GM06990 (cell line): ENCODE measurements around the gene BABAM2.

Experiments
- DNase-seq: peaks from one replicate; pipeline ENCODE4 v3.0.0-alpha.2; 2011; ENCODE audit not compliant: insufficient read length; ENCODE audit errors: extremely low read depth
- H3K27me3 ChIP-seq: replicated peaks from 2 replicates; pipeline ENCODE4 v1.6.0; 2011; ENCODE audit warnings: low read length; ENCODE audit not compliant: control insufficient read depth, insufficient read depth
- H3K36me3 ChIP-seq: 2 replicates; pipeline ENCODE4 v1.5.1; 2011; ENCODE audit warnings: low read length; ENCODE audit not compliant: control insufficient read depth, insufficient read depth
- H3K4me3 ChIP-seq: replicated peaks from 2 replicates; pipeline ENCODE4 v1.5.1; 2011; ENCODE audit warnings: low read depth, mild to moderate bottlenecking, control low read depth, low read length
- TF ChIP-seq, protein P1 (sequence below): IDR thresholded peaks from 2 replicates; pipeline ENCODE4 v1.5.1; 2011; ENCODE audit warnings: low read length, control low read depth, mild to moderate bottlenecking, inconsistent platforms; ENCODE audit not compliant: insufficient read depth, poor library complexity, severe bottlenecking

BABAM2 gene

DNA sequence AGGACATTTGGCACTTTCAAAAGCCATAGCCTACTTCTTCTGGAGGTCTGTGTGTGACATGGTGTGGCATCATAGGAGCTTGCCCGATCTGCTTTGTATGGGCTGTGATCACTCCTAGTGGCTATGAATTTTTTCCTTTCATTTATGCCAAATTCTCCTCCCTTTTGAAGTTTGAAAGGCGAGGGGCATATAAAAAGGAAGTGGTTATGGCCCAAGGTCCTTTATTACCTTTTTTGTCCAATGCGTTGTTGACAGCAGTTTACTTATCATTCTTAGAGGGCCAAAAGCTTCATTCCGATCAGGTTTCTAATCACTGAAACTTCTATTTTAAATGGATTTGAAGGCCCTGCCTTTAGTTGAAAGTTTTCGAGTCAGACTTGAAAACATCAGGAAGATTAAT lies 277.8 kb downstream of the BABAM2 start:
- no peak for DNase-seq
- no peak overlapping the region for H3K4me3 ChIP-seq
- TF ChIP-seq, protein P1, sequence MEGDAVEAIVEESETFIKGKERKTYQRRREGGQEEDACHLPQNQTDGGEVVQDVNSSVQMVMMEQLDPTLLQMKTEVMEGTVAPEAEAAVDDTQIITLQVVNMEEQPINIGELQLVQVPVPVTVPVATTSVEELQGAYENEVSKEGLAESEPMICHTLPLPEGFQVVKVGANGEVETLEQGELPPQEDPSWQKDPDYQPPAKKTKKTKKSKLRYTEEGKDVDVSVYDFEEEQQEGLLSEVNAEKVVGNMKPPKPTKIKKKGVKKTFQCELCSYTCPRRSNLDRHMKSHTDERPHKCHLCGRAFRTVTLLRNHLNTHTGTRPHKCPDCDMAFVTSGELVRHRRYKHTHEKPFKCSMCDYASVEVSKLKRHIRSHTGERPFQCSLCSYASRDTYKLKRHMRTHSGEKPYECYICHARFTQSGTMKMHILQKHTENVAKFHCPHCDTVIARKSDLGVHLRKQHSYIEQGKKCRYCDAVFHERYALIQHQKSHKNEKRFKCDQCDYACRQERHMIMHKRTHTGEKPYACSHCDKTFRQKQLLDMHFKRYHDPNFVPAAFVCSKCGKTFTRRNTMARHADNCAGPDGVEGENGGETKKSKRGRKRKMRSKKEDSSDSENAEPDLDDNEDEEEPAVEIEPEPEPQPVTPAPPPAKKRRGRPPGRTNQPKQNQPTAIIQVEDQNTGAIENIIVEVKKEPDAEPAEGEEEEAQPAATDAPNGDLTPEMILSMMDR, result no peak
- no peaks in the 10 kb centered on the region for H3K36me3 ChIP-seq
- no peaks in the 10 kb centered on the region for H3K27me3 ChIP-seq

DNA sequence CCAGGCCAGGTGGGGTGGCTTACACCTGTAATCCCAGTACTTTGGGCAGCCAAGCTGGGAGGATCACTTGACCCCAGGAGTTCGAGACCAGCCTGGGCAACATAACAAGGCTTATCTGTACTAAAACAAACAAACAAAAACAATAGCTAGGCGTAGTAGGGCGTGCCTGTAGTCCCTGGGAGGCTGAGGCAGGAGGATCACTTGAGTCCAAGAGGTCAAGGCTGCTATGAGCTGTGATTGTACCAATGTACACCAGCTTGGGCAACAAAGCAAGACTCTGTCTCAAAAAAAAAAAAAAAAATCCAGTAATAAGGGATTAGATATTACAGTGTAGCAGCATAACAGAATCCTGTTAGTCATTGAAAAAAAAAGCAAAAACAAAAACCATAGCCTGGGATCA lies 279.0 kb downstream of the BABAM2 start:
- H3K4me3 ChIP-seq, result no peak overlapping the region
- TF ChIP-seq, protein P1, result no peak
- H3K27me3 ChIP-seq, result no peaks in the 10 kb centered on the region
- no peaks in the 10 kb centered on the region for H3K36me3 ChIP-seq
- DNase-seq, result no peak

DNA sequence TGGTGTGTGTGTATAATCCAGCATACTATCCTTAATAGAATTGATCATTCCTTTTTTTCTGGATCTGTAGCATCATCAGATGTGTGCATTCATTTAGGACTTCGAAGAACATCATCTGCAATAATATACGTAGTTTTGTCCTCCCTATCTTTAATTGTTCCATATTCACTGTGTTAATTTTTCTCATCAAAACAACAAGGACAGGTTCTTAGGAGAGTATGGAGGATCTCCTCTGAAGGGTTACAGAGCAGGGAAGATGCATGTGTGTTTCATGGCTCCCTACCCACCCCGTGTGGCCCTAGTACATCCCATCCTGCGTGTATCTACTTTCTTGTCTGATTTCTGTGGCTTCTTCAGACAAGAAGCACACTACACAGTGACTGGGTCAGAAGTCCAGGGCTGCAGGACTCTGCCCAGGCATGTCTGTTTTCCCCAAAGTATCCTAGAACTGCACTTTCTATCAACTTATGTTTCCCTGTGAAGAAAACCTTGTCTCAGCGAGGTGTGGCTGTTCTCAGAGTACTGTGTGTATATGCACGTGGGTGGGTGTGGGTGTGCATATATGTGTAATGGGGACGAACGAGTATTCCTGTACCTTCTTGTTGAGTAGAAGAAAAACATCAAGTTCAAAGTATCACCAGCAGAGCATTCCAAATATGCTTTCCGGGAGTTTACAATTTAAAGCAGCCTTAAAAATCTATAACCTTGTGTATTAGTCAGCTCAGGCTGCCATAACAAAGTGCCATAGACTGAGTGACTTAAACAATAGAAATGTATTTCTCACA lies 281.8 kb downstream of the BABAM2 start:
- TF ChIP-seq, protein P1, result no peak
- no peak for DNase-seq
- no peaks in the 10 kb centered on the region for H3K36me3 ChIP-seq
- no peaks in the 10 kb centered on the region for H3K27me3 ChIP-seq
- no peak overlapping the region for H3K4me3 ChIP-seq

DNA sequence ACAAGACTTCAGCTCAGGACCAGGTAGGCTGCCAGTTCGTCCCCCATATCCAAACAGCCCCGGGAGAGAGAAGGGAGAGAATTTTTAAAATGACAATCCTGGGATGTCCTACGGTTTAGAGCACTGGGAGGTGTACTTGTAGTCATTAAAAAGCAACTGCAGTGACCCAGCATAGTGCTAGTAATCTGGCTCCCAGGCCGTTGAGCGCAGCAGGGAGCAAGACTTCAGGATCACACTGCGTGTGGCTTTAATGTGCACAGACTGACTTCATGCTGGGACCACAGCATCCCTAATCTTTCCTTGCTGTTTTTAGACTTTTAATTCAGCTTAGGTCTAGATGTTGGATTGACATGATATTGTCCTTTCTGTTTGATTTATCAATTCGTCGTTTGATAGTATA lies 282.8 kb downstream of the BABAM2 start:
- TF ChIP-seq, protein P1, result no peak
- H3K36me3 ChIP-seq, result no peaks in the 10 kb centered on the region
- no peaks in the 10 kb centered on the region for H3K27me3 ChIP-seq
- no peak overlapping the region for H3K4me3 ChIP-seq
- DNase-seq, result no peak

GRCh38 chr2:28174211-28174610 lies 283.7 kb downstream of the BABAM2 start:
- no peaks in the 10 kb centered on the region for H3K36me3 ChIP-seq
- H3K27me3 ChIP-seq, result no peaks in the 10 kb centered on the region
- no peak overlapping the region for H3K4me3 ChIP-seq
- TF ChIP-seq, protein P1, result no peak
- no peak for DNase-seq
